Measurements from ENCODE around the gene NCKAP1. TPM values are rescaled to one million over a fixed set of nuclear protein-coding genes. Genes with fewer than 3 reads are reported as not detected.

NCKAP1 gene
- total RNA-seq, 2 donors from 2014 or later, result 128 to 136 TPM

DNA sequence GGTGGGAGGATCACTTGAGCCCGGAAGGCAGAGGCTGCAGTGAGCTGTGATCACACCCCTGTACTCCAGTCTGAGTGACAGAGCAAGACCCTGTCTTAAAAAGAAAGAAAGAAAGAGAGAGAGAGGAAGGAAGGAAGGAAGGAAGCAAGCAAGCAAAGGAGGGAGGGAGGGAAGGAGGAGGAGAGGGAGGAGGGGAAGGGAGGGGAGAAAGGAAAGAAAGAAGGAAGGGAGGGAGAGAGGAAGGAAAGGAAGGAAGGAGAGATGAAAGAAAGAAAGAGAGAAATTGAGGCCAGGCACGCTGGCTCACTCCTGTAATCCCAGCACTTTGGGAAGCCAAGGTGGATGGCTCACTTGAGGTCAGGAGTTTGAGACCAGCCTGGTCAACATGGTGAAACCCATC lies 2.3 kb upstream of the NCKAP1 start:
- Mint-ChIP-seq H3K9me3 (peaks cover 16% of the 10 kb centered on the region), H3K27me3 (ENCODE audit: insufficient read depth) (no peaks in the 10 kb centered on the region), H3K4me3 (no peak overlapping the region), H3K27ac (no peak overlapping the region), H3K4me1 (peaks cover 9% of the 10 kb centered on the region), H3K36me3 (ENCODE audit: low read depth) (no peaks in the 10 kb centered on the region)
- Histone ChIP-seq H3K4me1 (ENCODE audit: control insufficient read depth, insufficient read depth, low read length) (peaks cover 2% of the 10 kb centered on the region), H3K36me3 (ENCODE audit: control insufficient read depth, insufficient read depth, low read length) (no peaks in the 10 kb centered on the region), H3K9me3 (ENCODE audit: control insufficient read depth, low read length) (no peaks in the 10 kb centered on the region), H3K27ac (ENCODE audit: low read depth, low read length) (no peak overlapping the region), H3K9ac (ENCODE audit: extremely low read depth, low read length, poor library complexity, severe bottlenecking) (no peak overlapping the region), H3K27me3 (ENCODE audit: control insufficient read depth, insufficient read depth, low read length, poor library complexity, severe bottlenecking) (no peaks in the 10 kb centered on the region), H3K4me3 (ENCODE audit: low read length) (no peak overlapping the region)
- WGBS, 2 experiments (ENCODE audit: insufficient coverage in 1 of 2, insufficient read length in 1 of 2), result 95 to 100% methylated on average over 2 of the region's 2 CpGs
- TF ChIP-seq, protein P1, sequence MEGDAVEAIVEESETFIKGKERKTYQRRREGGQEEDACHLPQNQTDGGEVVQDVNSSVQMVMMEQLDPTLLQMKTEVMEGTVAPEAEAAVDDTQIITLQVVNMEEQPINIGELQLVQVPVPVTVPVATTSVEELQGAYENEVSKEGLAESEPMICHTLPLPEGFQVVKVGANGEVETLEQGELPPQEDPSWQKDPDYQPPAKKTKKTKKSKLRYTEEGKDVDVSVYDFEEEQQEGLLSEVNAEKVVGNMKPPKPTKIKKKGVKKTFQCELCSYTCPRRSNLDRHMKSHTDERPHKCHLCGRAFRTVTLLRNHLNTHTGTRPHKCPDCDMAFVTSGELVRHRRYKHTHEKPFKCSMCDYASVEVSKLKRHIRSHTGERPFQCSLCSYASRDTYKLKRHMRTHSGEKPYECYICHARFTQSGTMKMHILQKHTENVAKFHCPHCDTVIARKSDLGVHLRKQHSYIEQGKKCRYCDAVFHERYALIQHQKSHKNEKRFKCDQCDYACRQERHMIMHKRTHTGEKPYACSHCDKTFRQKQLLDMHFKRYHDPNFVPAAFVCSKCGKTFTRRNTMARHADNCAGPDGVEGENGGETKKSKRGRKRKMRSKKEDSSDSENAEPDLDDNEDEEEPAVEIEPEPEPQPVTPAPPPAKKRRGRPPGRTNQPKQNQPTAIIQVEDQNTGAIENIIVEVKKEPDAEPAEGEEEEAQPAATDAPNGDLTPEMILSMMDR (conservative IDR thresholded peaks at IDR 0.05), result no peak
- DNase-seq, result no peak

DNA sequence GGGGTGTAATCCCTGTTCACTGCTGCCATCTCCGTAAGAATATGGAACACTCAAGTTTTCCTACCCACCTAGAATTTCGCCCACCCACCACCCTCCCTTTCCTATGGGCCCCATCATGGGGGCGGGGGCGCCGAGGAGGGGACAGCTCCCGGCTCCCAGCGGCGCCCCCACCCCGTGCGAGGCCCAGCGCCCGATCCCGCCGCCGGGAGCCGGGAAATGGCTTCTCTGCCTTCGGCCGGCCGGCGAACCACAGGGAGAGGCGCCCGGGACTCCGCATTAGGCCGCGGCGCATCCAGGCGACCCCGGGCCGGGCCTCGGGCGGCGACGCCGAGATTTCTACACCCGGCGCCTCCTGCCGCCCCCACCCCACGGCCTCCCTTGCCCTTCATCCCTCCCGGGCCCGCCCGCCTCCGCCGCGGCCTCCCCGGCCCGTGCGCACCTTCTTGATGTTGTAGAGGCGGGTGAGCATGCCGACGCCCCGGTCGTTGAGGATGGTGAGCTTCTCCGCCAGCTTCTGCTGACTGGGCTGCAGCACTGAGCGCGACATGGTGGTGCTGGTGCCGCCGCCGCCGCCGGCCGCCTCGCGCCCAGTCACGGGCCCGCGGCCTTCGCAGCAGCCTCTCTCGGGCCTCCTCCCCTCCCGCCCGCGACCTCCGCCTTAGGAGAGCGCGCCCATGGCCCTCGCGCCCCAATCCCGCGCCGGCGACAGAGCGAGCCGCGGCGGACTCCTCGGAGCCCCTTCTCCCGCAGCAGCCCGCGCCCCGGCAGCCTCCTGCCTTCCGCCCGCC lies 510 bp downstream of the NCKAP1 start:
- H3K9me3 ChIP-seq (ENCODE audit: control insufficient read depth, low read length), result no peaks in the 10 kb centered on the region
- peak overlapping the region; percentile 96 for H3K4me3 ChIP-seq (ENCODE audit: low read length)
- peak overlapping the region; percentile 96 for H3K27ac ChIP-seq (ENCODE audit: low read depth, low read length)
- Mint-ChIP-seq H3K36me3 (ENCODE audit: low read depth) (no peaks in the 10 kb centered on the region), H3K4me3 (peak overlapping the region; percentile 94), H3K4me1 (peaks cover 31% of the 10 kb centered on the region), H3K27me3 (ENCODE audit: insufficient read depth) (no peaks in the 10 kb centered on the region), H3K27ac (peak overlapping the region; percentile 96), H3K9me3 (no peaks in the 10 kb centered on the region)
- H3K27me3 ChIP-seq (ENCODE audit: control insufficient read depth, insufficient read depth, low read length, poor library complexity, severe bottlenecking), result no peaks in the 10 kb centered on the region
- WGBS, 2 experiments (ENCODE audit: insufficient coverage in 1 of 2, insufficient read length in 1 of 2), result 0% methylated on average over 16 to 91 of the region's 91 CpGs
- H3K36me3 ChIP-seq (ENCODE audit: control insufficient read depth, insufficient read depth, low read length), result no peaks in the 10 kb centered on the region
- peak overlapping the region; percentile 76 for H3K9ac ChIP-seq (ENCODE audit: extremely low read depth, low read length, poor library complexity, severe bottlenecking)
- no peak for DNase-seq
- H3K4me1 ChIP-seq (ENCODE audit: control insufficient read depth, insufficient read depth, low read length), result peaks cover 9% of the 10 kb centered on the region
- TF ChIP-seq, protein P1 (conservative IDR thresholded peaks at IDR 0.05), result no peak

DNA sequence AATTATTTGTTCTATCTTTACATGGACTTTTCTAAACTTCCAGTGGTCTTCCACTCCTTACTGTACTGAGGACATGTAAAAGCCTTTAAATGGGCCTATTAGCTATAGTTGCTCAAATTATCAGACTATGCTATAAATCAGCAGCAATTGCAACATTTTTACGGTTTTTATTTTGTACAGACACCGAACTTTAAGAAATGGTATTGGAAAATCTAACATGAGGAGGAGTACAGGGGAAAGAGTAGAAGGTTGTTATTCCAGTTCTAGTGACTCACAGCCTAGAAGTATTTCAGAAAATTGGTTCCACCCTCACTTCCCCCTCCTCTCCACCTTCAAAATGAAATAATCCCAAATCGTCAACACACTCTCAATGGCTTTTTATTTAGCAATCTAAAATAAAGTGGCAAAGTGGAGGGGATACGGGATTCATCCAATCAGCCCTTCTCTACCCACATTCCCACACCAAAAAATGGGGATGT lies 1.1 kb downstream of the NCKAP1 start:
- H3K36me3 Mint-ChIP-seq (ENCODE audit: low read depth), result no peaks in the 10 kb centered on the region

More for the DNA sequence above, 1.1 kb downstream of the NCKAP1 start:
- TF ChIP-seq, protein P1 (conservative IDR thresholded peaks at IDR 0.05), result no peak
- 0 to 2% methylated on average over 1 to 3 of the region's 4 CpGs for WGBS, 2 experiments (ENCODE audit: insufficient coverage in 1 of 2, insufficient read length in 1 of 2)
- Histone ChIP-seq H3K4me3 (ENCODE audit: low read length) (peak overlapping the region; percentile 96), H3K27ac (ENCODE audit: low read depth, low read length) (peak overlapping the region; percentile 96), H3K36me3 (ENCODE audit: control insufficient read depth, insufficient read depth, low read length) (no peaks in the 10 kb centered on the region), H3K9me3 (ENCODE audit: control insufficient read depth, low read length) (no peaks in the 10 kb centered on the region), H3K9ac (ENCODE audit: extremely low read depth, low read length, poor library complexity, severe bottlenecking) (peak overlapping the region; percentile 76), H3K27me3 (ENCODE audit: control insufficient read depth, insufficient read depth, low read length, poor library complexity, severe bottlenecking) (no peaks in the 10 kb centered on the region), H3K4me1 (ENCODE audit: control insufficient read depth, insufficient read depth, low read length) (peaks cover 9% of the 10 kb centered on the region)
- Mint-ChIP-seq H3K4me1 (peaks cover 31% of the 10 kb centered on the region), H3K27me3 (ENCODE audit: insufficient read depth) (no peaks in the 10 kb centered on the region), H3K27ac (peak overlapping the region; percentile 96), H3K4me3 (peak overlapping the region; percentile 94), H3K9me3 (no peaks in the 10 kb centered on the region)
- DNase-seq, result no peak
